Bronchial epithelial cell (primary cell): ENCODE data around the gene FBXW10B. TPM values are rescaled to one million over a fixed set of nuclear protein-coding genes. Genes with fewer than 3 reads are reported as not detected.
"Not testable (repeated sequence)": the region's sequence is repeated elsewhere in the genome, so short reads cannot be mapped to it uniquely, and the experiment has no call there.

Experiments
- DNase-seq: peaks from one replicate; pipeline ENCODE4 v3.0.0-alpha.2; 2010; ENCODE audit warnings: low read depth
- FAIRE-seq: peaks from 2 replicates; lab custom pipeline; 2011; peaks lifted over from hg19 to GRCh38; lab: Jason Lieb, UNC
- H3K27me3 ChIP-seq: 2 replicates; pipeline ENCODE4 v1.5.1; 2011; ENCODE audit warnings: low read length; ENCODE audit not compliant: control insufficient read depth, insufficient read depth
- H3K36me3 ChIP-seq: 2 replicates; pipeline ENCODE4 v1.5.1; 2011; ENCODE audit warnings: low read length; ENCODE audit not compliant: control insufficient read depth, insufficient read depth
- H3K4me3 ChIP-seq: 2 replicates; pipeline ENCODE4 v1.5.1; 2011; ENCODE audit warnings: mild to moderate bottlenecking, low read depth, low read length, control low read depth
- total RNA-seq: library from RNA; depleted of rRNA; stranded (reverse); fragments of >200 nt; gene quantifications from 2 replicates; pipeline ENCODE4 v1.2.1, GENCODE V29; 2014

The FBXW10B gene
- total RNA-seq, 1 donor from 2014 or later = 1.3 TPM

- H3K4me3 ChIP-seq, DNase-seq, H3K36me3 ChIP-seq, H3K27me3 ChIP-seq, FAIRE-seq: not testable (repeated sequence)
Observed at GRCh38 chr17:15629991-15630390, 10.5 kb upstream of the FBXW10B start.

- not testable (repeated sequence) for H3K4me3 ChIP-seq
Observed at GRCh38 chr17:15623661-15624209, 4.2 kb upstream of the FBXW10B start.

GRCh38 chr17:15623255-15623654, 3.8 kb upstream of the FBXW10B start:
- H3K27me3 ChIP-seq, FAIRE-seq, DNase-seq, H3K4me3 ChIP-seq, H3K36me3 ChIP-seq: not testable (repeated sequence)

More at GRCh38 chr17:15623661-15624209, 4.2 kb upstream of the FBXW10B start:
- H3K27me3 ChIP-seq, FAIRE-seq, DNase-seq, H3K36me3 ChIP-seq: not testable (repeated sequence)

GRCh38 chr17:15622124-15622523, 2.6 kb upstream of the FBXW10B start:
- not testable (repeated sequence) for H3K36me3 ChIP-seq, H3K27me3 ChIP-seq, DNase-seq, FAIRE-seq, H3K4me3 ChIP-seq

GRCh38 chr17:15616828-15617227, 2.7 kb downstream of the FBXW10B start:
- not testable (repeated sequence) for H3K36me3 ChIP-seq, DNase-seq, FAIRE-seq, H3K27me3 ChIP-seq, H3K4me3 ChIP-seq

- not testable (repeated sequence) for DNase-seq, FAIRE-seq, H3K4me3 ChIP-seq, H3K27me3 ChIP-seq, H3K36me3 ChIP-seq
Observed at GRCh38 chr17:15615850-15616249, 3.7 kb downstream of the FBXW10B start.

GRCh38 chr17:15613111-15613510, 6.4 kb downstream of the FBXW10B start:
- not testable (repeated sequence) for H3K27me3 ChIP-seq, H3K4me3 ChIP-seq, H3K36me3 ChIP-seq, DNase-seq
- peak; percentile 75 for FAIRE-seq

- not testable (repeated sequence) for H3K27me3 ChIP-seq, DNase-seq, H3K36me3 ChIP-seq, H3K4me3 ChIP-seq
- FAIRE-seq = peak; percentile 90
Observed at GRCh38 chr17:15592960-15593359, 26.5 kb downstream of the FBXW10B start.

- H3K36me3 ChIP-seq, FAIRE-seq, H3K27me3 ChIP-seq, DNase-seq, H3K4me3 ChIP-seq: not testable (repeated sequence)
Observed at GRCh38 chr17:15591986-15592385, 27.5 kb downstream of the FBXW10B start.

- H3K4me3 ChIP-seq, H3K36me3 ChIP-seq, H3K27me3 ChIP-seq, DNase-seq: not testable (repeated sequence)
- peak; percentile 77 for FAIRE-seq
Observed at GRCh38 chr17:15590844-15591243, 28.7 kb downstream of the FBXW10B start.

GRCh38 chr17:15589544-15590536, 29.7 kb downstream of the FBXW10B start:
- not testable (repeated sequence) for DNase-seq, H3K36me3 ChIP-seq, H3K27me3 ChIP-seq, H3K4me3 ChIP-seq
- peak; percentile 81 for FAIRE-seq

- not testable (repeated sequence) for DNase-seq, FAIRE-seq, H3K4me3 ChIP-seq, H3K36me3 ChIP-seq, H3K27me3 ChIP-seq
Observed at GRCh38 chr17:15588017-15588416, 31.5 kb downstream of the FBXW10B start.

- not testable (repeated sequence) for H3K36me3 ChIP-seq, H3K4me3 ChIP-seq, FAIRE-seq, DNase-seq, H3K27me3 ChIP-seq
Observed at GRCh38 chr17:15583313-15583712, 36.2 kb downstream of the FBXW10B start.

GRCh38 chr17:15581462-15581861, 38.0 kb downstream of the FBXW10B start:
- H3K36me3 ChIP-seq, H3K27me3 ChIP-seq, DNase-seq, H3K4me3 ChIP-seq: not testable (repeated sequence)
- peak; percentile 86 for FAIRE-seq
